Measurements from ENCODE around the gene GCGR.

The GCGR gene

GRCh38 chr17:81811705-81812570 lies 8.0 kb downstream of the GCGR start:
- no peak for DNase-seq (ENCODE audit: low read depth)

- DNase-seq (ENCODE audit: low read depth): no peak
Measured at GRCh38 chr17:81812571-81813370, 8.8 kb downstream of the GCGR start.

GRCh38 chr17:81813371-81813684 lies 9.4 kb downstream of the GCGR start:
- no peak for DNase-seq (ENCODE audit: low read depth)

- no peak for DNase-seq (ENCODE audit: low read depth)
Measured at GRCh38 chr17:81813861-81814683, 10.1 kb downstream of the GCGR start.

GRCh38 chr17:81814748-81815645 lies 11.0 kb downstream of the GCGR start:
- DNase-seq (ENCODE audit: low read depth): no peak

- DNase-seq (ENCODE audit: low read depth): no peak
Measured at GRCh38 chr17:81815646-81815986, 11.7 kb downstream of the GCGR start.

- no peak for DNase-seq (ENCODE audit: low read depth)
Measured at GRCh38 chr17:81817758-81818147, 13.8 kb downstream of the GCGR start.

GRCh38 chr17:81819708-81820107 lies 15.8 kb downstream of the GCGR start:
- no peak for DNase-seq (ENCODE audit: low read depth)

- DNase-seq (ENCODE audit: low read depth): no peak
Measured at GRCh38 chr17:81821147-81821546, 17.2 kb downstream of the GCGR start.

- no peak for DNase-seq (ENCODE audit: low read depth)
Measured at GRCh38 chr17:81821603-81822311, 17.8 kb downstream of the GCGR start.

GRCh38 chr17:81822312-81822637 lies 18.3 kb downstream of the GCGR start:
- DNase-seq (ENCODE audit: low read depth): no peak

GRCh38 chr17:81822996-81823819 lies 19.3 kb downstream of the GCGR start:
- no peak for DNase-seq (ENCODE audit: low read depth)

- DNase-seq (ENCODE audit: low read depth): no peak
Measured at GRCh38 chr17:81823820-81824550, 20.0 kb downstream of the GCGR start.

GRCh38 chr17:81824595-81824994 lies 20.6 kb downstream of the GCGR start:
- DNase-seq (ENCODE audit: low read depth): no peak

- no peak for DNase-seq (ENCODE audit: low read depth)
Measured at GRCh38 chr17:81825841-81826466, 22.0 kb downstream of the GCGR start.

- DNase-seq (ENCODE audit: low read depth): no peak
Measured at GRCh38 chr17:81828656-81829055, 24.7 kb downstream of the GCGR start.

- DNase-seq (ENCODE audit: low read depth): no peak
Measured at GRCh38 chr17:81829858-81830257, 25.9 kb downstream of the GCGR start.

- DNase-seq (ENCODE audit: low read depth): no peak
Measured at GRCh38 chr17:81831563-81831956, 27.6 kb downstream of the GCGR start.
